ENCODE data around the gene ACOX2. TPM values are rescaled to one million over a fixed set of nuclear protein-coding genes. Genes with fewer than 3 reads are reported as not detected.
A peak's percentile ranks its signal among the peaks of the same experiment; 100 is the strongest.

ACOX2 gene
- total and polyA plus RNA-seq, 2 of the 13 experiments (the other 11 are each of a cell fraction or from before 2014, with no cell fraction given) = 42.6 to 98.5 TPM

DNA sequence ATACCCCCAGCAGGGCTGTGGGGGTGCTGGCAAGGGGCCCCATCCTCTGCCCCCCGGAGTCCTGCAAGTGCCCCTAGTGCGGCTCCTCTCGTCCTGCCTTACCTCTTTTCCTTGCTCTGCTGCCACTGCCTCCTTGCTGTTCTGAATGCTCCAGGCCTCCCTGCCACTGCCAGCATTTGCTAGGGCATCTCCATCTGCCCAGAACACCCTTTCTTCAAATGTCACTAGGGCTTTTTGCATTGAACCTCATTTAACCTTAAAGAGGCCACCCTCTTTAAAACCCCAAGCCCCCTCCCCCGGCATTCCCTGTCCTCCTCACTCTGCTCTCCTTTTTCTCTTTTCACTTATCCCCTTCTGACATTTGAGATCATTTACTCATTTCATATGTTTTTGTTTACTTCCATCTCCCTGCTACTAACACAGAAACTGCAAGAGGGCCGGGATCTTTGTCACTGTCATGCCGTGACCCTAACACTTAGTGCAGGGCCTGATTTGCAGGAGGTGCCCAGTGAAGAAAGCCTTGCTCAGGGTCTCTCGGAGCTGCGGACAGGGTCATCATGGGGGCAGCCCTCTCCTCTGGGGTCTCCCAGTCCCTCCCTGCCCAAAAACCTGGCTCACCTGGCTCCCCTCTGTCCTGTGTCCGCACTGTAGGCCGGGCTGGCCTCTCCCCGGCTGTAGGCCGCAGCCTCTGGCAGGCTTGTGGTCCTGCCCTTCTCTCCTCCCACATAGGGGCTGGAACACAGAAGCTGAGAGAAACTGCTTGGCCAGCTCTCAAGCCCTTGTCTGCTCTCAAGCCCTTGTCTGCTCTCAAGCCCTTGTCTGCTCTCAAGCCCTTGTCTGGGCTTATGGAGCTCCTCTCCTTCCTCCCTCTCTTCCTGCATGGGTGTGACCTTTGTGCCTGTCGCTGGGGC lies at the start of gene ACOX2 (continued):
- TF ChIP-seq ZNF816 (CRISPR knock-in tag; IDR thresholded peaks at IDR 0.05; ENCODE audit: borderline replicate concordance) (peak; percentile 41; the same call in 1 of the 2 replicates), ZNF484 (CRISPR knock-in tag; IDR thresholded peaks at IDR 0.05; ENCODE audit: borderline replicate concordance, low read depth) (no peak), ZIK1 (CRISPR knock-in tag; IDR thresholded peaks at IDR 0.05; ENCODE audit: borderline replicate concordance, low read depth) (peak; percentile 88; the same call in 1 of the 2 replicates), PHF20 (CRISPR knock-in tag; IDR thresholded peaks at IDR 0.05) (no peak; the same call in none of the 2 replicates), ZNF451 (CRISPR knock-in tag; IDR thresholded peaks at IDR 0.05) (peak; percentile 65; the same call in 1 of the 2 replicates), FOSL2 (CRISPR knock-in tag; IDR thresholded peaks at IDR 0.05) (no peak), RARA (CRISPR knock-in tag; IDR thresholded peaks at IDR 0.05) (no peak), SSRP1 (CRISPR knock-in tag; IDR thresholded peaks at IDR 0.05) (no peak), IKZF1 (IDR thresholded peaks at IDR 0.05) (no peak), ZC3H4 (CRISPR knock-in tag; IDR thresholded peaks at IDR 0.05; ENCODE audit: borderline replicate concordance) (no peak), CHCHD3 (CRISPR knock-in tag; IDR thresholded peaks at IDR 0.05) (no peak), HIVEP1 (CRISPR knock-in tag; IDR thresholded peaks at IDR 0.05) (no peak), ZNF674 (CRISPR knock-in tag; IDR thresholded peaks at IDR 0.05; ENCODE audit: low read depth) (no peak)
- TF ChIP-seq, protein P1, sequence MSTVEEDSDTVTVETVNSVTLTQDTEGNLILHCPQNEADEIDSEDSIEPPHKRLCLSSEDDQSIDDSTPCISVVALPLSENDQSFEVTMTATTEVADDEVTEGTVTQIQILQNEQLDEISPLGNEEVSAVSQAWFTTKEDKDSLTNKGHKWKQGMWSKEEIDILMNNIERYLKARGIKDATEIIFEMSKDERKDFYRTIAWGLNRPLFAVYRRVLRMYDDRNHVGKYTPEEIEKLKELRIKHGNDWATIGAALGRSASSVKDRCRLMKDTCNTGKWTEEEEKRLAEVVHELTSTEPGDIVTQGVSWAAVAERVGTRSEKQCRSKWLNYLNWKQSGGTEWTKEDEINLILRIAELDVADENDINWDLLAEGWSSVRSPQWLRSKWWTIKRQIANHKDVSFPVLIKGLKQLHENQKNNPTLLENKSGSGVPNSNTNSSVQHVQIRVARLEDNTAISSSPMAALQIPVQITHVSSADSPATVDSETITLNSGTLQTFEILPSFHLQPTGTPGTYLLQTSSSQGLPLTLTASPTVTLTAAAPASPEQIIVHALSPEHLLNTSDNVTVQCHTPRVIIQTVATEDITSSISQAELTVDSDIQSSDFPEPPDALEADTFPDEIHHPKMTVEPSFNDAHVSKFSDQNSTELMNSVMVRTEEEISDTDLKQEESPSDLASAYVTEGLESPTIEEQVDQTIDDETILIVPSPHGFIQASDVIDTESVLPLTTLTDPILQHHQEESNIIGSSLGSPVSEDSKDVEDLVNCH (CRISPR knock-in tag; IDR thresholded peaks at IDR 0.05) = no peak
- TF ChIP-seq, protein P2, sequence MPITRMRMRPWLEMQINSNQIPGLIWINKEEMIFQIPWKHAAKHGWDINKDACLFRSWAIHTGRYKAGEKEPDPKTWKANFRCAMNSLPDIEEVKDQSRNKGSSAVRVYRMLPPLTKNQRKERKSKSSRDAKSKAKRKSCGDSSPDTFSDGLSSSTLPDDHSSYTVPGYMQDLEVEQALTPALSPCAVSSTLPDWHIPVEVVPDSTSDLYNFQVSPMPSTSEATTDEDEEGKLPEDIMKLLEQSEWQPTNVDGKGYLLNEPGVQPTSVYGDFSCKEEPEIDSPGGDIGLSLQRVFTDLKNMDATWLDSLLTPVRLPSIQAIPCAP (CRISPR knock-in tag; IDR thresholded peaks at IDR 0.05; ENCODE audit: low read depth) = no peak
- TF ChIP-seq, protein P3, sequence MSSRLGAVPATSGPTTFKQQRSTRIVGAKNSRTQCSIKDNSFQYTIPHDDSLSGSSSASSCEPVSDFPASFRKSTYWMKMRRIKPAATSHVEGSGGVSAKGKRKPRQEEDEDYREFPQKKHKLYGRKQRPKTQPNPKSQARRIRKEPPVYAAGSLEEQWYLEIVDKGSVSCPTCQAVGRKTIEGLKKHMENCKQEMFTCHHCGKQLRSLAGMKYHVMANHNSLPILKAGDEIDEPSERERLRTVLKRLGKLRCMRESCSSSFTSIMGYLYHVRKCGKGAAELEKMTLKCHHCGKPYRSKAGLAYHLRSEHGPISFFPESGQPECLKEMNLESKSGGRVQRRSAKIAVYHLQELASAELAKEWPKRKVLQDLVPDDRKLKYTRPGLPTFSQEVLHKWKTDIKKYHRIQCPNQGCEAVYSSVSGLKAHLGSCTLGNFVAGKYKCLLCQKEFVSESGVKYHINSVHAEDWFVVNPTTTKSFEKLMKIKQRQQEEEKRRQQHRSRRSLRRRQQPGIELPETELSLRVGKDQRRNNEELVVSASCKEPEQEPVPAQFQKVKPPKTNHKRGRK (CRISPR knock-in tag; IDR thresholded peaks at IDR 0.05) = no peak
- TF ChIP-seq, protein P4, sequence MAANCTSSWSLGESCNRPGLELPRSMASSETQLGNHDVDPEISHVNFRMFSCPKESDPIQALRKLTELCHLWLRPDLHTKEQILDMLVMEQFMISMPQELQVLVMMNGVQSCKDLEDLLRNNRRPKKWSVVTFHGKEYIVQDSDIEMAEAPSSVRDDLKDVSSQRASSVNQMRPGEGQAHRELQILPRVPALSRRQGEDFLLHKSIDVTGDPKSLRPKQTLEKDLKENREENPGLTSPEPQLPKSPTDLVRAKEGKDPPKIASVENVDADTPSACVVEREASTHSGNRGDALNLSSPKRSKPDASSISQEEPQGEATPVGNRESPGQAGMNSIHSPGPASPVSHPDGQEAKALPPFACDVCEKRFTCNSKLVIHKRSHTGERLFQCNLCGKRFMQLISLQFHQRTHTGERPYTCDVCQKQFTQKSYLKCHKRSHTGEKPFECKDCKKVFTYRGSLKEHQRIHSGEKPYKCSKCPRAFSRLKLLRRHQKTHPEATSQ (CRISPR knock-in tag; IDR thresholded peaks at IDR 0.05; ENCODE audit: borderline replicate concordance) = no peak
- TF ChIP-seq, protein P5, sequence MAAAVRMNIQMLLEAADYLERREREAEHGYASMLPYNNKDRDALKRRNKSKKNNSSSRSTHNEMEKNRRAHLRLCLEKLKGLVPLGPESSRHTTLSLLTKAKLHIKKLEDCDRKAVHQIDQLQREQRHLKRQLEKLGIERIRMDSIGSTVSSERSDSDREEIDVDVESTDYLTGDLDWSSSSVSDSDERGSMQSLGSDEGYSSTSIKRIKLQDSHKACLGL (CRISPR knock-in tag; IDR thresholded peaks at IDR 0.05) = no peak
